Adrenal gland (tissue), 12 donors: ENCODE measurements around the gene ATP8A2. TPM values are rescaled to one million over a fixed set of nuclear protein-coding genes. Genes with fewer than 3 reads are reported as not detected.

Experiments used
- DNase-seq, 7 donors: peaks; one replicate each; pipeline ENCODE4 v3.0.0-alpha.2; 2019 to 2020
- H3K27ac ChIP-seq, 5 donors: fragments of 200-600 bp; sonication (generic) in 4 of 5; 1 replicate in 3 of 5; 2 replicates in 2 of 5; pipeline versions ENCODE4 v1.5.1 to v1.8.0; 2016 to 2020; ENCODE audit warnings: mild to moderate bottlenecking in 1 of 5
- H3K27me3 ChIP-seq: fragments of 200-600 bp; 2 replicates; pipeline ENCODE4 v1.8.0; 2021
- H3K36me3 ChIP-seq, 2 donors: fragments of 200-600 bp; replicated peaks in 1 of 2; 1 replicate in 1 of 2; 2 replicates in 1 of 2; pipeline versions ENCODE4 v1.5.1 to v1.8.0; 2018 to 2022
- H3K4me1 ChIP-seq, 2 donors: fragments of 200-600 bp; replicated peaks in 1 of 2; 1 replicate in 1 of 2; 2 replicates in 1 of 2; pipeline versions ENCODE4 v1.5.1 to v1.8.0; 2018 to 2021
- H3K4me3 ChIP-seq, 4 donors: fragments of 200-600 bp; sonication (generic) in 3 of 4; one replicate each; pipeline ENCODE4 v1.5.1; 2016 to 2018
- H3K9me3 ChIP-seq, 3 donors: fragments of 200-600 bp; sonication (generic) in 1 of 3; replicated peaks in 1 of 3; 1 replicate in 2 of 3; 2 replicates in 1 of 3; pipeline versions ENCODE4 v1.5.1 to v1.8.0; 2016 to 2021
- POLR2A ChIP-seq, 2 donors: fragments of 450-650 bp; IDR thresholded peaks; one replicate each; pipeline ENCODE4 v1.6.1; 2017; ENCODE audit warnings: antibody characterized with exemption in 2 of 2, mild to moderate bottlenecking in 2 of 2, moderate library complexity in 1 of 2
- WGBS, 4 donors: extraction: QIAGEN DNeasy Blood & Tissue Kit in 2 of 4; methylation state at CpG; one replicate each; pipeline versions ENCODE4 v1.1.5 to v1.1.7; 2013 to 2017; 5-methylcytosine and 5-hydroxymethylcytosine counted together
- intact Hi-C, 2 donors: fragments of 100-400 bp; cut with DNase I; formaldehyde crosslinking; loops; one replicate each; pipeline versions ENCODE4 v1.14.1 to v1.15.0; 2022 to 2023
- polyA plus RNA-seq, 3 donors: library from polyadenylated mRNA; stranded (reverse); fragments of 200-250 nt in 2 of 3; fragments of 350-450 nt in 1 of 3; fragmentation: Illumina TruSeq in 1 of 3; extraction: RNeasy Lipid Tissue Mini Kit (QIAGEN cat#74804) in 1 of 3; gene quantifications; one replicate each; pipeline ENCODE4 v1.2.3, GENCODE V29; 2013 to 2014
- total RNA-seq, 9 donors: library from RNA; depleted of rRNA in 4 of 9; stranded (reverse); fragments of >200 nt in 4 of 9; fragments of 120-200 nt in 1 of 9; fragmentation: NEBNext Ultra II Directional in 1 of 9; extraction: Animal tissue kit (Norgen Biotek cat#: 25700) in 1 of 9; gene quantifications; one replicate each; pipeline versions ENCODE4 v1.1.0 to v1.2.4, GENCODE V29; 2013 to 2023
- TF ChIP-seq, protein P1 (sequence below), 6 experiments: fragments of 450-650 bp in 4 of 6; fragments of 200-600 bp in 2 of 6; sonication (generic) in 1 of 6; IDR thresholded peaks; 1 replicate in 5 of 6; 2 replicates in 1 of 6; pipeline versions ENCODE4 v1.5.1 to v1.8.0; 2016 to 2021; ENCODE audit warnings: antibody characterized with exemption in 6 of 6, mild to moderate bottlenecking in 2 of 6, moderate library complexity in 1 of 6
- donor health status: healthy with polysubstance abuse.
- donor health status: Bipolar disorder and iron deficiency.
- donor health status: DM: yes; HTN: yes; CAD: no.
- donor health status: DM: no; HTN: no; CAD: no.
- donor health status: DM: no; HTN: no; CAD: no.
- donor health status: DM: yes; HTN: yes; CAD: no.

ATP8A2 gene
- total and polyA plus RNA-seq, 12 donors, result 0.77 to 14.0 (median 4.3) TPM

DNA sequence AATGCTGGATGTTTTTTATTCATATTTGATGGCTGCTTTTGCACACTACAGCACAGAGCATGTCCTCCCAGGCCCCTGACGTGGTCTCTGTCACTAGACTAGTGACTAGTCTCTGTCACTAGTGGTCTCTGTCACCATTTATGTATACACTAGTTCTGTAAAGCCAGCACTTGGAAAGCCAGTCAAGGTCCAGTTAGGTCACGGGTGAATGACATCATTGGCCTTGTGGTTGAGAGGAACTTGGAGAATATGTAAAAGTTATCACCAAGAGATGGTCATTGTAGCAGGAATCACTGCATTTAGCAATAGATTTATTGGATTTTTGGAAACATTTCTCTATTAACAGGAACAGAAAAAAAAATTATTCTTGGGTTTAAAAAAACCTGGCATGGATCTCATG is 607.2 kb downstream of the ATP8A2 start:
- Histone ChIP-seq H3K4me3 (no peak overlapping the region), H3K27me3 (no peaks in the 10 kb centered on the region), H3K27ac (no peak overlapping the region), H3K9me3 (no peaks in the 10 kb centered on the region), H3K4me1 (no peaks in the 10 kb centered on the region), H3K36me3 (no peaks in the 10 kb centered on the region)
- no peak for DNase-seq
- no peak for TF ChIP-seq POLR2A (IDR thresholded peaks at IDR 0.05)
- TF ChIP-seq, protein P1, sequence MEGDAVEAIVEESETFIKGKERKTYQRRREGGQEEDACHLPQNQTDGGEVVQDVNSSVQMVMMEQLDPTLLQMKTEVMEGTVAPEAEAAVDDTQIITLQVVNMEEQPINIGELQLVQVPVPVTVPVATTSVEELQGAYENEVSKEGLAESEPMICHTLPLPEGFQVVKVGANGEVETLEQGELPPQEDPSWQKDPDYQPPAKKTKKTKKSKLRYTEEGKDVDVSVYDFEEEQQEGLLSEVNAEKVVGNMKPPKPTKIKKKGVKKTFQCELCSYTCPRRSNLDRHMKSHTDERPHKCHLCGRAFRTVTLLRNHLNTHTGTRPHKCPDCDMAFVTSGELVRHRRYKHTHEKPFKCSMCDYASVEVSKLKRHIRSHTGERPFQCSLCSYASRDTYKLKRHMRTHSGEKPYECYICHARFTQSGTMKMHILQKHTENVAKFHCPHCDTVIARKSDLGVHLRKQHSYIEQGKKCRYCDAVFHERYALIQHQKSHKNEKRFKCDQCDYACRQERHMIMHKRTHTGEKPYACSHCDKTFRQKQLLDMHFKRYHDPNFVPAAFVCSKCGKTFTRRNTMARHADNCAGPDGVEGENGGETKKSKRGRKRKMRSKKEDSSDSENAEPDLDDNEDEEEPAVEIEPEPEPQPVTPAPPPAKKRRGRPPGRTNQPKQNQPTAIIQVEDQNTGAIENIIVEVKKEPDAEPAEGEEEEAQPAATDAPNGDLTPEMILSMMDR (IDR thresholded peaks at IDR 0.05), result no peak
- intact Hi-C loops, result no loop called here
- 68 to 77% (median 74%) methylated on average over 2 of the region's 2 CpGs for WGBS, 4 donors

DNA sequence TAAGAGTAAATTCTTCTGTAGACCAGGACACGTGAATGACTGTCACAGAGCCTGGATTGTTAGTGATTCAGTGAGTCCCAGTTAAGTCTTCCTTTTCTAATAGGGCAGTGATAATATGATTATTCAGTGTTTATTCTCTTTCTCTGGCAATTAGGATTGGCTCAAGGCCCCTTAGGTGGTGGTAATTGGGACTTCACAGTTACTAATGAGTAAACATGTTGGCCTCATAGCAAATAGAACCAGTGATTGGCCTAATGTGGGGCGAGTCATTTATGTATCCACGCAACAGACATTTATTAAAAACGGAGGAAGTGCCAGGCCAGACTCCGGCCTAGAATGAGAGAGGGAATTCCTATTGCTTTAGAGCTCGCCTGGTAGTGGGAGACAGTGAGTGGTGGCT is 607.6 kb downstream of the ATP8A2 start:
- no peak for DNase-seq
- Histone ChIP-seq H3K27me3 (no peaks in the 10 kb centered on the region), H3K4me3 (no peak overlapping the region), H3K36me3 (no peaks in the 10 kb centered on the region), H3K9me3 (no peaks in the 10 kb centered on the region), H3K27ac (no peak overlapping the region), H3K4me1 (no peaks in the 10 kb centered on the region)
- 92 to 95% (median 94%) methylated on average over 6 of the region's 6 CpGs for WGBS, 4 donors
- intact Hi-C loops, result no loop called here
- TF ChIP-seq, protein P1 (IDR thresholded peaks at IDR 0.05), result no peak
- no peak for TF ChIP-seq POLR2A (IDR thresholded peaks at IDR 0.05)

DNA sequence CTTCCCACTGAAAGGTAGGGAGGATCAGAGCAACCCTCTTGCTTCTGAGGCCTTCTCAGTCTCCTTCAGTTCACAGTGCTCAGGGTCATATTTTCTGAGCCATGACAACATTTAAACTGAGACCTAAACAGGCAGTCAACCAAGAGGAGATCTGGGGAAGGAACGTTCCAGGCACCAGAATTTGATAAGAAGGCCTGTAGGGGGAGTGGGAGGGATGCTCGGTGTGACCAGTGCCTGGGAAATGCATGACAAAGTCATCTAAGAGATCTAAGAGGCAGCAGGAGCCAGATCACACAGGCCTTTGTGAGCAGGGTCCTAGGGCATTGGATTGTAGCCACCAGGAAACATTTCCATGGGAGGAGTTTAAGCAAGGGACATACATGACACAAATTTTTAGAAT is 608.5 kb downstream of the ATP8A2 start:
- no peak overlapping the region for H3K4me3 ChIP-seq
- no peaks in the 10 kb centered on the region for H3K27me3 ChIP-seq
- WGBS, 4 donors, result 46 to 64% (median 62%) methylated on average over 2 of the region's 2 CpGs
- no peak for DNase-seq
- no peak overlapping the region for H3K27ac ChIP-seq
- intact Hi-C loops, result no loop called here
- no peaks in the 10 kb centered on the region for H3K4me1 ChIP-seq
- no peaks in the 10 kb centered on the region for H3K36me3 ChIP-seq
- no peak for TF ChIP-seq POLR2A (IDR thresholded peaks at IDR 0.05)
- TF ChIP-seq, protein P1 (IDR thresholded peaks at IDR 0.05), result no peak
- no peaks in the 10 kb centered on the region for H3K9me3 ChIP-seq

DNA sequence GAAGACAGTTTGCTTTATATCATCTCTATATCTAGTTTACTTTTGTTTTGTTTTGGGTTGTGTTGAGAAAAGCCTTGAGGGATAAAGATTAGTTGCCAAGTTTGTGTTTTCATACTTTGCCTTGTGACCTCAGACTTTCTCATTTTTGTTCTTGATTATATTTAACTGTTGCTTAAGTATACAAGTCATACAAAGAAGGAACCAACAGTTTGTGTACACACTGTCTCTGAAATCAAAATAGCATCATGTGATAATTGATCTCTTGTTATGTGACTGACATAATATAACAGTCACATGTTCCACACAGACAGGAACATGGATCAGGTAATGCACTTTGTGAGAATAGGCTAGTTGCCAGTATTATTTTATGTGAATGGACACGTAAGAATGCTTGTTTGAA is 609.3 kb downstream of the ATP8A2 start:
- Histone ChIP-seq H3K9me3 (no peaks in the 10 kb centered on the region), H3K27ac (no peak overlapping the region), H3K4me1 (no peaks in the 10 kb centered on the region), H3K36me3 (no peaks in the 10 kb centered on the region), H3K27me3 (no peaks in the 10 kb centered on the region), H3K4me3 (no peak overlapping the region)
- TF ChIP-seq POLR2A (IDR thresholded peaks at IDR 0.05), result no peak
- TF ChIP-seq, protein P1 (IDR thresholded peaks at IDR 0.05), result no peak
- WGBS, 4 donors, result 65 to 73% (median 70%) methylated on average over 1 of the region's 1 CpG
- DNase-seq, result no peak
- intact Hi-C loops, result no loop called here
